ENCODE measurements around the gene RPP25L. TPM values are rescaled to one million over a fixed set of nuclear protein-coding genes. Genes with fewer than 3 reads are reported as not detected.
A peak's percentile ranks its signal among the peaks of the same experiment; 100 is the strongest.

The RPP25L gene
- total RNA-seq, 1 donor from 2014 or later: 12.5 TPM

GRCh38 chr9:34637356-34638137 lies 25.6 kb upstream of the RPP25L start, which contains the start of gene SIGMAR1:
SIGMAR1 (minus strand) TSS chr9:34637787; CDS start chr9:34637697, 90 bp downstream.
- peak; percentile 96 for DNase-seq (ENCODE audit: low spot score)

DNA sequence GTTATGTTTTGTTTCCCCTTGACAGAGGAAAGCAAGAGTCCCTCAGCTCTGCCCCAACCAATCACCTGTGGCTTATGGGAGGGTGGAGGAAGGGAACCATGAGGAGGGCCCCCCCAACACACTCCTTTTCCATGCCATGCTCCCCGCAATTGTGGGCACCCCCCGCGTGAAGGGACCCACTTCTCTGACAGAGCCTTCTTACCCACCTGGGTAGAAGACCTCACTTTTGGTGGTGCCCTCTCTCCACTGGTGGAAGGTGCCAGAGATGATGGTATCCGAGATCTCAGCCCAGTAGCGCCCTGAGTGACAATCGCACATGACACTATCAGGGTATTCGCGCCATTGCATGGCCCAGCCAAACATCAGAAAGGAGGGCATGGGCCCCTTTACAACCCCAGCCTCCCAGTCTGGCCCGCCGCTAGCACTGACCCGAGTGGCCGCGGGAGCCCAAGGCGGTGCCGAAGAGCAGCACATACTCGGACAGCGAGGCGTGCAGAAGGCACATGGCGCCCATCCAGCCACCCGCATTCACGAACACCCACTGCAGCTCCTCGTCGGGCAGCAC lies 25.0 kb upstream of the RPP25L start:
- no peak for DNase-seq (ENCODE audit: low spot score)

DNA sequence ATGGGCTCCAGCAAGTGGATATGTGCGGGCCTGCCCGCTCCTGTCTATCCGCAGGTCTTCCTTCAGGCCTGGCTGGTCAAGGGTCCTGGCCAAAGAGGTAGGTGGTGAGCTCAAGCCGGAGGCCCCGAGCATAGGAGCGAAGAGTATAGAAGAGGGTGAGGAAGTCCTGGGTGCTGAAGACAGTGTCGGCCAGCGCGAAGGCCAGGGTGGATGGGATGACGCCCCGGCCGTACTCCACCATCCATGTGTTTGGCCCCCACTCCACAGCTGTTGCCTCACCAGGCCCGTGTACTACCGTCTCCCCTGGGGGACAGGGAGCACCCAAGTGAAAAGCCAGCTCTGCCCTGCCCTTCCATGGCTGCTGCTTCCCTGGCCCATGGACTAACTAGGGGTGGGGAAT lies 23.7 kb upstream of the RPP25L start:
- DNase-seq (ENCODE audit: low spot score): no peak

- DNase-seq (ENCODE audit: low spot score): no peak
These were observed 22.8 kb upstream of the RPP25L start for GRCh38 chr9:34634551-34635248.

- DNase-seq (ENCODE audit: low spot score): peak; percentile 71
These were observed 22.1 kb upstream of the RPP25L start for GRCh38 chr9:34633851-34634550.

DNA sequence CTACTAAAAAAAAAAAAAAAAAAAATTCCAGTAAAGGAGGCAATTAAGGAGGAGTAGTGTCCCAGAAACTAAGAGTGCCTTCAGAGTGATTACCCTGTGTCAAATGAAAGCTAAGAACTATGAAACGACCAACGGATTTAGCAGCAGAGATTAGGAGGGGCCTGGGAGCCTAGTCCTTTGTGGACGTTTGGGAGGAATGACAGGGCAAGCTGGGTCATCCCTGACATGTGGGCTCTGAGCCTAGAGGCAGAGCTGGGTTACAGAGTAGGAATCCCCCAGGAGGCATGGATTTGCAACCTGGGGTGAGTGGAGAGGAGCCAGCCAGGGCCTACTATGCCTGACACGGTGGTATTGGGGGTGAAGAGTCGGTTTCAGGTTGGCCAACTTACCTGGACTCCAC lies 21.3 kb upstream of the RPP25L start:
- no peak for DNase-seq (ENCODE audit: low spot score)

- no peak for DNase-seq (ENCODE audit: low spot score)
These were observed 18.7 kb upstream of the RPP25L start for GRCh38 chr9:34630402-34631154.

DNA sequence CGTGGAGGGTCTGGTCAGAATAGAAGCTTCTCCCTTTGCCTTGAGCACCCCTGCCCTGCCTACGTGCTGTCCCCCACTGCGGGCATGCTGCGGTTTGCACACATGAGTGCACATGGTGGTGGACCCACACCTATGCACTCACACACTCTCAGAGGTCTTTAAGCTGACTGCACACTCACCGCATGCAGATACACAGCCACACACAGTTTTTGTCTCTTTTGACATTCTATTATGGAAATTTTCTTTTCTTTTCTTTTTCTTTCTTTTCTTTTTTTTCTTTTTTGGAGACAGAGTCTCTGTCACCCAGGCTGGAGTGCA lies 17.6 kb upstream of the RPP25L start:
- no peak for DNase-seq (ENCODE audit: low spot score)

DNA sequence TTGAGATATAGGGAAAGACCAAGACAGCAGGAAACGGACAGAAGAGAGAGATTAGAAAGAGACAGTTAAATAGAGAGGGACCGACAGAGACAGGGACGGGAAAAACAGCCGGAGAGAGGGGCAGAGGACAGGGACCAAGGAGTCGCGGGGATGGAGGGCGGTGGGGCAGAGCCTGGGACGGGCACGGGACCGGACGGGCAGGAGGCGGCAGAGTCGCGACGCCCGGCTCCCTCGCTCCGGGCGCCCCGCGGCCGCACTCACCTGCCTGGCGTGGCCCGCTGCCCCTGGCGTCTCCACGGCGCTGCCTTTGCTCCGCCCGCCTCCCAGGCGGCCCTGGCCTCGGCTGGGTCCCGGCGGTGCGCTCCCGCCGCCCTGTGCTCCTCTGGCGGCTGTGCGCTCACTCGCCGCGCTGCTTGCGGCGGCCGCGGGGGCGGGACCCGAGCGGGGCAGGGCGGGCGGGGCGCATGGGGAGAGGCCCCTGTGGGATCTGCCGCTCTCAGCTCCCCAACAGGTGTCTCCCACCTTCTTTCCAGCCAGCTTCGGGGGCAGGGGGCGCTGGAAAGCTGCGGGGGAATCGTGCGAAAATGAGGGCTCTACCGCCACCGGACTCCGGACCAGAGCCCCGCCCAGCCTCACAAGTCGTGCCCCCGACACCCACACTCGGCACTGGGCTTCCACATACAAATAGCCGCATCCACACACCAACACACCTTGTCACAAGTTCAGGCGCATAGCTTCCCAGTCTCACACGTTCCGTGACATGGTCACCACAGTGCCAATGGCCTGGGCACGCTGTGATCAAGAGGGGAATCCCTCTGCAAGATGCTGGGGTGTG lies 17.0 kb upstream of the RPP25L start, which contains the start of gene ARID3C:
Gene ARID3C (minus strand): TSS at position 411 of the 835 bp plus-strand sequence. CDS start 1,052 bp downstream, outside the sequence.
- DNase-seq (ENCODE audit: low spot score): no peak

- no peak for DNase-seq (ENCODE audit: low spot score)
These were observed 16.1 kb upstream of the RPP25L start for GRCh38 chr9:34627716-34628655.

GRCh38 chr9:34625186-34625486 lies 13.2 kb upstream of the RPP25L start:
- DNase-seq (ENCODE audit: low spot score): no peak

GRCh38 chr9:34624475-34625185 lies 12.7 kb upstream of the RPP25L start:
- no peak for DNase-seq (ENCODE audit: low spot score)

DNA sequence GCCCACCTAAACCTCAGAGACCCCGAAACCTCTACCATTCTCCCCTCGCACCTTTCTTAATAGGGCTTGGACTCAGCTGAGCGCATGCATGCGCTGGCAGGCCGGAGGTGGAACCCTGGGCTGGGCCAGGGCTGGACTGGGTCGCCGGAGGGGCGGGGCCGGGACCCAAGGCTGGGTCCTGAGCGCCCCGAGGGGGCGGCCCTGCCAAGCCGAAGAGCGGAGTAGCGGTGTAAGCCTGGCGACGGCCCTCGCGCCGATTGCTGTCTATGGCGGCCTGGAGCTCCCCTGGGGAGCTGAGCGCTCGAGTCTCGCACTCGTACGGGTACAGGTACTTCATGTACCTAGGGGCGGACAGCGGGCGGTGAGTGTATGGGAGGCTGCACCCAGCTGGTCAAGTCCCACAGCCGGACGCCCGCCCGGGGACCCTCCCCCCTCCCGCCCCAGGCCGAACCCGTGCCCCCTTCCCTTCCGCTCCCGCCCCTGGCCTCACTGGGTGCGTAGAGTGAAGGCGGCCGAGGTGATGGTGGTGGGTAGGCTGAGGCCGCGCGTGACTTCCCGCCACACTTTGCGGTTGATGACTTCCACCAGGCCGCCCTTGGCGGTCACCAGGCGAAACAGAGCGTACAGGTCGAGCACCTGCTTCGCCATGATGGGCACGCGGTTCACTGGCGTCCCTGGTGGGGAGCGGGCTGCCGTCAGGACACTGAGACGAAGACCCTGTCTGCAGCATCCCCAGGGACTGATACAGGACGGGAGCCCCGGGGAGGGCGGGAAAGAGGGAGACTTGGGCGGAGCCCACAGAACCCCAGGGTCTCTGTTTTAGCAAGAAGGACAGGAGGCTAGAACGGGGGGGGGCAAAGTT lies 11.7 kb upstream of the RPP25L start:
- no peak for DNase-seq (ENCODE audit: low spot score)

DNA sequence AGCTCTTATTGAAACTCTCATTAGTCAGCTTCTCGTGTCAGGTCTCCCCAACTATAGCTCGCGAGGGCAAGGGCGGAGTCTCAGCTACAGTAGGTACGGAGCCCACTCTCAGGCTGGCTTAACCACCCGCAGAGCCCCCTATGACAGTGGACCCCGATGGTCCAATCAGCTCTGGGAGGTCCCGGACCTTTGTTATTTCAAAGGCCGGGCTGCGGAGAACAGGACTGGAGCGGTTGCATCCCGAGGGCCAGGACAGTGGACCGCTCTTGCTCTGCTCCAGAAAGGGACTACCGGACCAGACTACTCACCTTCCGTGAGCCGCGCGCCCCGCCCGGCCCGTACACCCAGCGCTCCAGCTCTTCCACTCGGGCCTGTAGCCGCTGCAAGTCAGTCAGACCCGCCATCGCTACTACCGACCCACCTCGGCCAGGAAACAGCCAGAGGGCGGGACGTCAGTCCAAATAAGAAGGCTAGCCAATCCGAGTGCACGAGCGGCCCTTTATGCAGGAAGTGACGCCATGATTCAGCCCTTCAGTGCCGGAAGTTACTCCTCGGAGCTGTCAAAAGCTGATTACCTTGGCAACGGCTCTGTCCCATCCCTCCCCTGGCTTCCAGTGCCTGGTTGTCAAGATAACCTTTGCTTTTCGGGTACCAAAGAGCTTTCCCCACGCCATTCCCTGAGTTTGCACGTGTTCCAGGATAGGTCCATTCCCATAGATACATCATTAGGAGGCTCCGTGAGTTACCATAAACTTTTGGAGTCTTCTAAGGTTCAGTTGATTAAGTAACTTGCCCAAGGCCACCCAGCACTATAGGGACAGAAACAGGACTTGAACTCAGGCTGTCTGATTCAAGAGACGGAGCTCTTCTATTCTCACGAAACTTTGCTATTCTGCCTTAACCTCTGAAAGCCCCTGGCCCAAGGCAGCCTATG lies 8.4 kb upstream of the RPP25L start, which contains the start of gene DCTN3:
Gene DCTN3 (minus strand): TSS at position 435 of the 934 bp plus-strand sequence. CDS start 31 bp downstream, at position 404.
- DNase-seq (ENCODE audit: low spot score): peak; percentile 98

GRCh38 chr9:34615132-34615531 lies 3.2 kb upstream of the RPP25L start:
- DNase-seq (ENCODE audit: low spot score): no peak

GRCh38 chr9:34612788-34613390 lies 992 bp upstream of the RPP25L start:
- DNase-seq (ENCODE audit: low spot score): peak; percentile 84

Data from umbilical cord (tissue), 2 donors.